DND-41 (cell line): ENCODE results near the gene HOXB4.

Experiments used
- EZH2 ChIP-seq: IDR thresholded peaks from 3 replicates; pipeline ENCODE4 v1.6.1; 2012; ENCODE audit warnings: borderline replicate concordance, low read depth, mild to moderate bottlenecking, moderate library complexity, low read length, inconsistent platforms; ENCODE audit not compliant: severe bottlenecking
- TF ChIP-seq, protein P1 (sequence below): IDR thresholded peaks from 2 replicates; pipeline ENCODE4 v1.5.1; 2012; ENCODE audit warnings: borderline replicate concordance, low read length, moderate library complexity, mild to moderate bottlenecking; ENCODE audit not compliant: poor library complexity, severe bottlenecking; ENCODE audit errors: extremely low read depth

DNA sequence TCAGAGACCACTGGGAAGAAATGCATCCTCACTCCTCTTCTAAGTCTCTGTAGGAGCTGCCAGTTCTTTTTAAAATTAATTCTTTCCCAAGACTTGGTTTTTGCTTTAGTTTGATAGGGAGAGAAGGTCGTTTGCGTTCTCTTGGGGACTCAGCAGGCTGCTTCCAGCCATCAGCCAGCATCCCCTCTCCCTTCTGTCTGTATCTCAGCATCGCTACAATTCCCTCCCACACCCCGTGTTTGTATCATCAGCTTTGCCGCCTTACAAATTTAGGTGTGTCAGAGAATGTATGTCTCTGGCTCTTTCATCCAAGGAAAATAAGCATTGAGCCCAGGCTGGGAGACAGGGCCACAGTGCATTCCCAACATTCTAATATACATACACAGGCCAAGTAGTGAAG is 21.2 kb upstream of the HOXB4 start:
- TF ChIP-seq, protein P1, sequence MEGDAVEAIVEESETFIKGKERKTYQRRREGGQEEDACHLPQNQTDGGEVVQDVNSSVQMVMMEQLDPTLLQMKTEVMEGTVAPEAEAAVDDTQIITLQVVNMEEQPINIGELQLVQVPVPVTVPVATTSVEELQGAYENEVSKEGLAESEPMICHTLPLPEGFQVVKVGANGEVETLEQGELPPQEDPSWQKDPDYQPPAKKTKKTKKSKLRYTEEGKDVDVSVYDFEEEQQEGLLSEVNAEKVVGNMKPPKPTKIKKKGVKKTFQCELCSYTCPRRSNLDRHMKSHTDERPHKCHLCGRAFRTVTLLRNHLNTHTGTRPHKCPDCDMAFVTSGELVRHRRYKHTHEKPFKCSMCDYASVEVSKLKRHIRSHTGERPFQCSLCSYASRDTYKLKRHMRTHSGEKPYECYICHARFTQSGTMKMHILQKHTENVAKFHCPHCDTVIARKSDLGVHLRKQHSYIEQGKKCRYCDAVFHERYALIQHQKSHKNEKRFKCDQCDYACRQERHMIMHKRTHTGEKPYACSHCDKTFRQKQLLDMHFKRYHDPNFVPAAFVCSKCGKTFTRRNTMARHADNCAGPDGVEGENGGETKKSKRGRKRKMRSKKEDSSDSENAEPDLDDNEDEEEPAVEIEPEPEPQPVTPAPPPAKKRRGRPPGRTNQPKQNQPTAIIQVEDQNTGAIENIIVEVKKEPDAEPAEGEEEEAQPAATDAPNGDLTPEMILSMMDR = no peak
- TF ChIP-seq EZH2 = no peak
